ENCODE results near the gene AFM. TPM values are rescaled to one million over a fixed set of nuclear protein-coding genes. Genes with fewer than 3 reads are reported as not detected.

AFM gene
- total and polyA plus RNA-seq, 2 of the 8 experiments (the other 6 are each of a cell fraction or from before 2014, with no cell fraction given), result not detected

DNA sequence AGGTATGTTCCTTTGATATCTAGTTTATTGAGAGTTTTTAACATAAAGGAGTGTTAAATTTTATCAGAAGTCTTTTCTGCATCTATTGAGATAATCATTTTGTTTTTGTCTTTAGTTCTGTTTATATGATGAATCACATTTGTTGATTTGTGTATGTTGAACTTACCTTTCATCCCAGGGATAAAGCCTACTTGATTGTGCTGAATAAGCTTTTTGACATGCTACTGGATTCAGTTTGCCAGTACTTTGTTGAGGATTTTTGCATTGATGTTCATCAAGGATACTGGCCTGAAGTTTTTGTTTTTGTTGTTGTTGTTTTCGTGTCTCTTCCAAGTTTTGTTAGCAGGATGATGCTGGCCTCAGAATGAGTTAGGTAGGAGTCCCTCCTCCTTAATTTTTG, 10.8 kb upstream of the AFM start:
- no peak overlapping the region for H4K5ac ChIP-seq (ENCODE audit: insufficient read length, low read depth, low read length)
- no peak overlapping the region for H3K23ac ChIP-seq (ENCODE audit: insufficient read length)
- ChIA-PET POLR2A (ENCODE audit: partially characterized antibody) (no interaction called here), CTCF (ENCODE audit: partially characterized antibody) (interaction anchor here (1.7 kb wide), 1 partner anchor 25 kb away, joined by 5 read pairs; no protein-coding TSS in a partner anchor)
- no peak overlapping the region for H2BK120ac ChIP-seq (replicated peaks; ENCODE audit: low read depth, low read length)
- no peak overlapping the region for H2BK20ac ChIP-seq (ENCODE audit: low read length)
- H4K8ac ChIP-seq (ENCODE audit: extremely low read depth, insufficient read depth, low read length), result no peak overlapping the region
- H2AFZ ChIP-seq (ENCODE audit: low read length), result no peak overlapping the region
- no peaks in the 10 kb centered on the region for H3K27me3 ChIP-seq (replicated peaks in 1 of 4; ENCODE audit: control insufficient read depth in 3 of 4, extremely low read depth in 1 of 4, insufficient read depth in 3 of 4, low read length in 3 of 4)
- H2AK5ac ChIP-seq (ENCODE audit: low read depth, low read length), result no peak overlapping the region
- DNase-seq (ENCODE audit: low read depth in 1 of 2, low spot score in 2 of 2), result no peak
- peaks cover 13 to 15% of the 10 kb centered on the region in 2 experiments for H3K9me3 ChIP-seq (ENCODE audit: insufficient read depth in 2 of 2, low read depth in 1 of 2, low read length in 1 of 2)
- no peak overlapping the region for H3K14ac ChIP-seq (ENCODE audit: insufficient read length)
- no peak overlapping the region for H3K18ac ChIP-seq (ENCODE audit: extremely low read depth, low read length)
- no peak overlapping the region for H3K27ac ChIP-seq (ENCODE audit: low read depth, low read length)
- H3K4me3 ChIP-seq (ENCODE audit: extremely low read depth in 1 of 4, insufficient read depth in 2 of 4, low read depth in 3 of 4, low read length in 4 of 4), result no peak overlapping the region
- H3K23me2 ChIP-seq (ENCODE audit: low read depth, low read length), result no peaks in the 10 kb centered on the region
- H3K79me1 ChIP-seq (ENCODE audit: low read depth, low read length), result no peaks in the 10 kb centered on the region
- no peak overlapping the region for H3K9ac ChIP-seq (replicated peaks in 1 of 4; ENCODE audit: extremely low read depth in 1 of 4, low read depth in 3 of 4, low read length in 3 of 4)
- no peak overlapping the region for H4K91ac ChIP-seq (replicated peaks; ENCODE audit: insufficient read length, low read length)
- no peak overlapping the region for H3K4ac ChIP-seq (replicated peaks; ENCODE audit: insufficient read length, low read depth, low read length)
- no peak overlapping the region for H3K56ac ChIP-seq (replicated peaks; ENCODE audit: insufficient read length, low read depth, low read length)
- H3K79me2 ChIP-seq (ENCODE audit: control insufficient read depth in 1 of 2, insufficient read depth in 2 of 2, low read length in 2 of 2), result no peaks in the 10 kb centered on the region
- no peak overlapping the region for H2BK12ac ChIP-seq (ENCODE audit: low read depth, low read length)
- 56% methylated on average over 1 of the region's 1 CpG; no CpG with 5 or more reads in 1 of the 2 experiments for WGBS, 2 experiments (ENCODE audit: extremely low coverage in 1 of 2, insufficient coverage in 1 of 2, insufficient read length in 1 of 2, insufficient replicate concordance in 2 of 2, low coverage in 1 of 2, low lambda C conversion rate in 2 of 2, missing lambda C conversion rate in 1 of 2)
- H2BK5ac ChIP-seq (ENCODE audit: low read depth, low read length), result no peak overlapping the region
- no peak overlapping the region for H3K4me2 ChIP-seq (ENCODE audit: insufficient read depth in 1 of 2, low read depth in 2 of 2, low read length in 2 of 2)
- no peak for FAIRE-seq
- H4K20me1 ChIP-seq (replicated peaks in 1 of 2; ENCODE audit: control insufficient read depth in 1 of 2, insufficient read depth in 2 of 2, low read length in 2 of 2), result no peaks in the 10 kb centered on the region
- H3K36me3 ChIP-seq (ENCODE audit: control insufficient read depth in 2 of 4, insufficient read depth in 4 of 4, low read length in 3 of 4), result peaks cover 0 to 2% (median 0%) of the 10 kb centered on the region in 4 experiments; a peak in 1 of 8 replicates
- no peak overlapping the region for H2BK15ac ChIP-seq (ENCODE audit: low read length)
- H3K4me1 ChIP-seq (replicated peaks in 1 of 4; ENCODE audit: control insufficient read depth in 3 of 4, insufficient read depth in 4 of 4, low read length in 3 of 4), result no peaks in the 10 kb centered on the region
- no peak for TF ChIP-seq KDM4A (IDR thresholded peaks at IDR 0.05; ENCODE audit: low read depth, low read length, severe bottlenecking)
- no peak for TF ChIP-seq EP300 (IDR thresholded peaks at IDR 0.05; ENCODE audit: borderline replicate concordance in 1 of 2, low read depth in 2 of 2, low read length in 2 of 2)
- TF ChIP-seq, protein P1, sequence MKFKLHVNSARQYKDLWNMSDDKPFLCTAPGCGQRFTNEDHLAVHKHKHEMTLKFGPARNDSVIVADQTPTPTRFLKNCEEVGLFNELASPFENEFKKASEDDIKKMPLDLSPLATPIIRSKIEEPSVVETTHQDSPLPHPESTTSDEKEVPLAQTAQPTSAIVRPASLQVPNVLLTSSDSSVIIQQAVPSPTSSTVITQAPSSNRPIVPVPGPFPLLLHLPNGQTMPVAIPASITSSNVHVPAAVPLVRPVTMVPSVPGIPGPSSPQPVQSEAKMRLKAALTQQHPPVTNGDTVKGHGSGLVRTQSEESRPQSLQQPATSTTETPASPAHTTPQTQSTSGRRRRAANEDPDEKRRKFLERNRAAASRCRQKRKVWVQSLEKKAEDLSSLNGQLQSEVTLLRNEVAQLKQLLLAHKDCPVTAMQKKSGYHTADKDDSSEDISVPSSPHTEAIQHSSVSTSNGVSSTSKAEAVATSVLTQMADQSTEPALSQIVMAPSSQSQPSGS (IDR thresholded peaks at IDR 0.05; ENCODE audit: low read length), result no peak
- TF ChIP-seq POLR2AphosphoS5 (IDR thresholded peaks at IDR 0.05; ENCODE audit: low read depth, low read length), result no peak
- TF ChIP-seq GTF2F1 (IDR thresholded peaks at IDR 0.05; ENCODE audit: borderline replicate concordance, low read depth, low read length), result no peak
- TF ChIP-seq HDAC6 (IDR thresholded peaks at IDR 0.05; ENCODE audit: low read depth, low read length), result no peak
- no peak for TF ChIP-seq EGR1 (IDR thresholded peaks at IDR 0.05; ENCODE audit: borderline replicate concordance, low read depth, low read length)
- no peak for TF ChIP-seq RAD21 (IDR thresholded peaks at IDR 0.05 in 1 of 2, conservative IDR thresholded peaks at IDR 0.05 in 1 of 2; ENCODE audit: low read depth in 2 of 2, low read length in 2 of 2)
- no peak for TF ChIP-seq JUND (IDR thresholded peaks at IDR 0.05; ENCODE audit: low read length)
- no peak for TF ChIP-seq CHD2 (IDR thresholded peaks at IDR 0.05; ENCODE audit: low read length)
- TF ChIP-seq KDM1A (IDR thresholded peaks at IDR 0.05; ENCODE audit: borderline replicate concordance, low read length), result no peak
- TF ChIP-seq RBBP5 (IDR thresholded peaks at IDR 0.05; ENCODE audit: borderline replicate concordance, low read depth, low read length), result no peak
- no peak for TF ChIP-seq SP1 (IDR thresholded peaks at IDR 0.05; ENCODE audit: low read depth, low read length)
